Activated CD4-positive, alpha-beta T cell treated with anti-CD3 and anti-CD28 coated beads, Interleukin-10, Interleukin-2, amounts not matched to agents 100 ng/mL and 50 ng/mL, durations not matched to agents 16 hours and 8 hours (primary cell): Measurements from ENCODE around the gene BCL2L2.
"Not testable (repeated sequence)": the region's sequence is repeated elsewhere in the genome, so short reads cannot be mapped to it uniquely, and the experiment has no call there.

Experiments
- DNase-seq: peaks from one replicate; pipeline ENCODE4 v3.0.0-alpha.2; 2020

BCL2L2 gene

GRCh38 chr14:23306412-23307145 is at the start of gene BCL2L2:
Gene BCL2L2, plus strand, starts transcription at chr14:23306833. Its CDS starts 935 bp downstream, at chr14:23307768.
- DNase-seq = peak; percentile 31

- no peak for DNase-seq
These were observed 48.4 kb upstream of the BCL2L2 start for GRCh38 chr14:23258256-23258655.

GRCh38 chr14:23259426-23259825 is 47.2 kb upstream of the BCL2L2 start:
- no peak for DNase-seq

DNA sequence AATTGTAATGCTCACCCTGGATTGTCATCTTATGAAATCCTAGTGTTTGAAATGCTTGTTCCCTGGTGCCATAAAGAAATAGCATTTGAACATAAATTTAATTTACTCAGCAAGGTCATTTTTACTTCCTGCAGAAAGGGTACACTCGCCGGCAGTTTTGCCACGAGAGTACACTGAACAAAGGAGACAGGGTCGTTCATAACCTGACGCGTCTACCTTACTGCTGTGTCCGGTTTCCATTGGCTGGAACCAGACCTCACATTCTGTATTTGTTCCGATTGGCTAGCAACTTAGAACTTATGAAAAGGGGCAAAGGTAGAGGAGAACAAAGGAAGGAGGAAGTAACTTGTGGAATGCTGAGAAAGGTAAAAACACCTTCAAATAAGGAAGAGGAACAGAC is 45.8 kb upstream of the BCL2L2 start:
- not testable (repeated sequence) for DNase-seq

DNA sequence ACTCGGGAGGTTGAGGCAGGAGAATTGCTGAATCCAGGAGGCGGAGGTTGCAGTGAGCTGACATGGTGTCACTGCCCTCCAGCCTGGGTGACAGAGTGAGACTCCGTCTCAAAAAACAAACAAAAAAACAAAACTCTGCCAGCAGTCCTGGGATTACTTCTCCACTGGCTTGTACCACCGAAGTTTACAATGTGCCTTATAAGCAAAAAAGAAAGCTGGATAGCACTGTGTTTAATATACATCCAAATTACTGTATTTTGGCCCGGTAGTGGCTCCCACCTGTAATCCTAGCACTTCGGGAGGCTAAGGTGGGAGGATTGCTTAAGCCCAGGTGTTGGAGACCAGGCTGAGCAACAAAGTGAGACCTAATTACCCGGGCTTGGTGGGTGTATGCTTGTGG is 37.4 kb upstream of the BCL2L2 start:
- no peak for DNase-seq

DNA sequence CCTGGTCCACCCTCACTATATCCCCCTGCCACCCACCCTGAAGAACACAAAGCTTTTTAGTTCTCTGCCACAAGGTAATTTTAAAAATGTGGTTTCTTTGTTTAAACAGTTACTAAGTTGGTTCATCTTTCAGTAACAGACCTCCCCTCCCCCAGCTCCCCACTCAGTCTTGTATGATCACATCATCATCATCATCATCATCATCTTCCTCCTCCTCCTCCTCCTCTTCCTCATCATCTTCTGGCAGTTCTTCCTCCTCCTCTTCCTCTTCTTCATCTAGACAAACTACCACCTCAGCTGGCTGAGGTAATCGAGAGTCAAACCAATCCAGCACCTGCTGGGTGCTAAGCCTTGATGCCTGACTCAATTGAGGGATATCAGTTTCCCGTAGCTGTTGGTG is 31.2 kb upstream of the BCL2L2 start:
- no peak for DNase-seq

- no peak for DNase-seq
These were observed 29.4 kb upstream of the BCL2L2 start for GRCh38 chr14:23277189-23277588.

DNA sequence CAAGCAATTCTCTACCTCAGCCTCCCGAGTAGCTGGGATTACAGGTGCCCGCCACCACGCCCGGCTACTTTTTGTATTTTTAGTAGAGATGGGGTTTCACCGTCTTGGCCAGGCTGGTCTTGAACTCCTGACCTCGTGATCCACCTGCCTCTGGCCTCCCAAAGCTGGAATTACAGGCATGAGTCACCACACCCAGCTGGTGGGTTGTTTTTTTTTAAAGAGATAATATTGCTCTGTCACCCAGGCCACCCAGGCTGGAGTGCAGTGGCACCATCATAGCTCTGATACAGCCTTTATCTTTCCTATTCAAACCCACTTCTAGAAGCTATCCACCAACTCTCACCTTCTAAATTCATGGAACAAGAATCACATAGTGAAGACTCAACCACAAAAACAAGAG is 28.7 kb upstream of the BCL2L2 start:
- DNase-seq = not testable (repeated sequence)

DNA sequence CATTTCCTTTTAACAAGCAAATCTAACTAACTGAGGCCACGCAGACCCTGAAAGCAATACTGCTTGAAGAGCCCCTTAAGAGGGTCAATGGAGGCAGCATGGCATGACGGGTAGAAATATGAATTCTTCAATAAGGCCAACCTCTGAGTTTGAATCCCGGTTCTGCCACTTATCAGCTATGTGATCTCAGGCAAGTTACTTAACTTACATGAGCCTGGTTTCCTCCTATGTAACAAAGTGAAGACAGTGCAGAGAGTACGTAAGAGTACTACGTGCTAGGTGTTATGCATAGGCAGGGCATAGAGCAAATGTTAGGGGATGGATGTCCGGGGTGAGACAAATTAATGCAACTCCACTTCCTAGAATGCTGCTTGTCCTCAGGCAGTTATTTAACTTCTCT is 25.4 kb upstream of the BCL2L2 start:
- no peak for DNase-seq

DNA sequence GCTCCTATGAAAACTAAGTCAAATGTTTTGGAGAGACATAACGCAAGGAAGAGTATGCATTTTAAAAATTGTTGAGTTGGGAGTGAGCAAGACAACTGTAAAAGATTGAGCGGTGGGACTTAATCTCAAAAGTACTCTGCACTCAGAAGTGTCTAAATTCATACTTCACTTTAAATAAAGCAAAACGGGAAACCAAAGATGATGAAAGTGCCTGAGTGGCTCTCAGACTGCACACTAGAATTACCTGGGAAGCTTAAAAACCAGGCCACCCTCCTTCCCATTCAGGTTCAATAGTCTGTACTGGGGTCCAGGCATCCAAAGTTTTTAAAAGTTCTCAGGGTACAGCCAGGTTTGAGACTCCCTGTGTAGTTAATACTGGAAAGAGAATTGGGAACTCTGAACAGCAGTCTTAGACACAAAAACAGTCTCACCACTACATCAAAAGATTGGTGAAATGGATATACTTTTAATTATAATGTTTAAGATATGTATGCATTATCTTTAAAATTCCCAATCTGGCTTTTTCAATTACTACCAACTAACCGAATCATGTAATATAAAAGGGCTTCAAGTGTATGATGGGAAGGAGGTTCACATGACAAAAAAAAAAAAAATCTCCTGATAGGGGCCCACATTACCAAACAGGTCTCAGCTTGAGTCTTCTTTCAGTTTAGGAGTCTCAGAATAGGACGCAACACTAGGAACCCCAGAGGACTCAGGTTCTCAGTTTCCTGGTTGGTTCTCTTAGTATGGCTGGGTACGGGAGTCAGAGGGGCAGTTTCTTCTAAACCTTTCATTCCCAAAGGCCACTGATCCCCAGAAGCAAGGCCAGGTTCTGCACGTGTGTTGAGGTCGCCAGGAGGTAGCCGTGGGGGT is 21.7 kb upstream of the BCL2L2 start:
- DNase-seq = peak; percentile 53

- no peak for DNase-seq
These were observed 21.1 kb upstream of the BCL2L2 start for GRCh38 chr14:23285530-23286019.

- peak; percentile 99 for DNase-seq
These were observed 20.4 kb upstream of the BCL2L2 start, which contains the start of gene HOMEZ for GRCh38 chr14:23286020-23286901. Gene HOMEZ, minus strand, starts transcription at chr14:23286132. Its CDS starts 180 bp downstream, at chr14:23285952.

DNA sequence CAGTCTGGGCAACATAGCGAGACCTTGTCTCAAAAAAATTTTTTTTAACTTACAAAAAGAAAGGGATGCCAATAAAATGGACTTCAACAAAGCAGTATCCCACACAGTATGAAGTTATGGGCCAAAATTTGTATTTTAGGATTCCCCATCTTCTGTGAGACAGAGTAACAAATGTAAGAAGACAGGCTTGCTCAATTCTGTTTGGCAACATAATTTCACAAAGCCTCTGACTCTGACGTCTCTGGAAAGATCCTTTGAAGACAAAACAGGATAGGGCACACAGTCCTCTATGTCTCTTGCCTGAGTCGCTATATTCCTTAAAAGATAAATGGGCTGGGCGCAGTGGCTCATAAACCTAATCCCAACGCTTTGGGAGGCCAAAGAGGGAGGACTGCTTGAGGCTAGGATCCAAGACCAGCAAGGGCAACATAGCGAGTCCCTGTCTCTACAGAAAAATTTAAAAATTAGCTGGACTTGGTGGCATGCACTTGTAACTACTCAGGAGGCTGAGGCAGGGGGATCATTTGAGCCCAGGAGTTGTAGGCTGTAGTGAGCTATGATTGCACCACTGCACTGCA is 19.6 kb upstream of the BCL2L2 start:
- DNase-seq = no peak

GRCh38 chr14:23294734-23295561 is 11.7 kb upstream of the BCL2L2 start:
- peak; percentile 63 for DNase-seq

GRCh38 chr14:23296012-23296777 is 10.4 kb upstream of the BCL2L2 start:
- DNase-seq = no peak

GRCh38 chr14:23297096-23297495 is 9.5 kb upstream of the BCL2L2 start:
- DNase-seq = no peak

DNA sequence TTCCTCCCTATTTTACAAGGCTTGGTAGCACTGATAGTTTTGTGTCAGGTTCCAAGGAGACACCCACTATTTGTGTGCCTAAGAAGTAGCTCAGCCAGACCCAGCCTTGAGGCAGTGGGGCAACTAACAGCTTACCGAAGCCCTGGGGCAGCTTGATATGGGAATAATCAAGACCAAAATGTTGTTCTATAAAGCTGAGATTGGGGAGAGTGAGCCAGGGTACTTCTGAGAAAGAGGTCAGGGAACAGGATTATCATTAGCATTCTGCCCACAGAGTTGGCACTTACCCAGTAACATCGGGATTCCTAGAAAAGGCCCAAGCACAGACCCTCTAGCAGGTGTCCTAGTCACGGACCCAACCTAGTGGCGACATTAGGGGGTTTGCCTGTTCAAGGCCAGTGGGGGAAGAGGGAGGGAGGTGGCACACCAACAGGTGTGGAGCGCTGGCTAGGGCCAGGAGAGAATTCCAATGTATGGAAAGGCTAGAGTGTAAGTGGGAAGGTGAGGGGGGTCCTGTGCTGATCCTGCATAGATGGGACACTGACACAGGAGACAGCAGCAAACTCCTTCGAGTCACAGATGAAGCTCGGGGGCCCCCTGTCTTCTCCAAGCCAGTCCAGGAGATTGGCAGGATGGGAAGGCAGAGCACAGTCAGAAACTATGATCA is 8.9 kb upstream of the BCL2L2 start:
- DNase-seq = no peak

DNA sequence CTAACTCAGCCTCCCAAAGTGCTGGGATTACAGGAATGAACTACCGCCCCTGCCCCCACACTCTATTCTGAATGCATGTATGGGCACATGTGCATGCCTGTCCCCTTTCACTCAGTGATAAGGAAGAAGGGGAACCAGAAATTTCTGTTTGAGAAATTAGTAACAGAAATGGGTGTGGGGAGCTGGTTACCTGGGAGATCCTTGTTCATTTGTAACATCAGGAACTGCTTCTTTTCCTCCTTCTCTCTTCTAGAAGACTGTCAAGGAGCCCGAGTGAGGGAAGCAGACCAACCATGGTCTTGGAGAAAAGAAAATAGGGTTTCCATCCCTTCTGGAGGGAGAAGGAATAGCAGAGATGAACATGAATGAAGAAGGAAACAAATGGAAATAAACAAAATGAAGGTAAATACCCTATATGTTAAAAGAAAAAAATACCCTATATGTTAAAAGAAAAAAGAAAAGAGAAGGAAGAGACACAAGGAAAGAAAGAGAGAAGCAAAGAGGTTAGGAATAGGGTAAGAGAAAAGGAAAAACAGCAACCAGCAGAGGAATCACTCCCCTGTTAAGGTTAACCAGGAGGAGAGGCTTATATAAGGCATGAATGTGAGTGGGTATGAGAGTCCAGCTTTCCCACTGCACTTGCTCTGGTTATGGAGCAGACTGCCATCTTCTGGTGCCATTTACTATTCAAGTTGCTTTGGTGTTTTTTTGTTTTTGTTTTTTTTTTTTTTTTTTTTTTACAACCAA is 7.2 kb upstream of the BCL2L2 start:
- DNase-seq = peak; percentile 41

GRCh38 chr14:23299986-23300686 is 6.5 kb upstream of the BCL2L2 start:
- peak; percentile 11 for DNase-seq
